ENCODE measurements around the gene CDC14A.
"Not testable (repeated sequence)": the region's sequence is repeated elsewhere in the genome, so short reads cannot be mapped to it uniquely, and the experiment has no call there.

CDC14A gene

DNA sequence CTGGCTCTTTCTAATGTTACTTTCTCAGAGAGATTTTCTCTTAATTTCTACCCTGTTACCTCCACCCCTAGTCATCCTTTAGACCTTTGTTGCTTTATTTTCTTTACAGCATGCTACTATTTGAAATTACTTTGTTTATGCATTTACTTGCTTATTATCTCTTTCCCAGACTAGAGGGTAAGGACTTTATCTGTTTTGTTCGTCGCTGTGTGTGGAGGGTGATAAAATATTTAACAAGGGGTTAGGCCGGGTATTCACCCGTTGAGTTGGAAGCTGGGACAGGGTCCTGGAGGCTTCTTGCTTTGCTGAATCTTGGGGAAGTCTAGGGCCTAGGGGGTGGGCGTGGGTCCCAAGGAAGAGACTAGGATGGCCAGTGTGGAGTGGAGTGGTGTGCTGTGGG is 43.6 kb downstream of the CDC14A start:
- DNase-seq, result no peak
- intact Hi-C loops (cut with DNase I), result no loop called here

DNA sequence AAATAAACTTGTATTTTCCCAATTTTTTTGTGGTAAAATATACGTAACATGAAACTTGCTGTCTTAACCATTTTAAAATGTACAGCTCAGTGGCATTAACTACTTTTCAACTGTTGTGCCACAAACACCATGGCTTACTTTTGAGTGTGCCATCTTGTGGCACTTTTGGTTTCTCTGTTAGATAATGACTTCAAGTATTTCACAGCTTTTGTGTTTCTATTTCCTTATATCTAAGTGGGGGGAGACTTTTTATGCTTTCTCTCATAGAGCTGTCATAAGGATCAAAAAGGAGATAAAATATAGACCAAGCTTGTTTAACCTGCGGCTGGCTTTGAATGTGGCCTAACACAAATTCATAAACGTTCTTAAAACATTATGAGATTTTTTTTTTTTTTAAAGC is 44.3 kb downstream of the CDC14A start:
- intact Hi-C loops (cut with DNase I), result no loop called here
- no peak for DNase-seq

DNA sequence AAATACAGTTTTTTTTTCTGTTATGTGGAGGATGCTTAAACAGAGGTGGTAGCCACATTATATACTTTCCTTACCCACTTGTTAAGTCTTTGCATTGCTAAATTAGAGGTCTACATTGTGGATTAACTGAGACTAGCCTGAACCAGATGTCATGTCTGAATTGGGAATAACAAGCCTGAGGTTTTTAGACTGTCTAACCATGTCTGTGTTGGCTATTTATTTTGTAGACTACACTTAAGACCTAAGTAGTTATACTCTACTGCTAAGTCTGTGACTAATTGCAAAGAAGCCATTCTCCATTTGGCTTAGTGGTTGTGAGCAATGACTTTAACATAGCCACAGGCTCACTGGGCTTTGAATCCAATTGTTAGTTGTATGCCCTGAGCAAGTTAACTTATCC is 45.4 kb downstream of the CDC14A start:
- intact Hi-C loops (cut with DNase I), result no loop called here
- no peak for DNase-seq

DNA sequence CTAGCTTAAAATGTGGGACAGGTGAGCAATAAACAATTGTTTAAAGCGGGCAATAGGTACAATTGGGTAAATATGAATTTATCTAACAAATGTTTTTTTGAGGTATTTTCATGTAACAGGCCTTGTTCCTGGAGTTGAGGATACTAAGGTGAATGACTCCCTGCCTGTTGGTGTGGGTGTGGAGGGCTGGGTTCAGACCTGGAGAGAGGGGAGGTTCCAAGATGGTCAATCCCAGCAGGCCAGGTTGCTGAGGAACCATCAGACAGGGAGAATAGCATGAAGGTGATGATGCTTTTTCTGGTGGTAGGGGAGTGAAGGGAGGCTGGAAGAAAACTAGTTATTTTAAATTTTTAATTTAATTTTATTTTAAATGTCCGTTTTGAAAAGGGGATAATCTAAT is 46.3 kb downstream of the CDC14A start:
- intact Hi-C loops (cut with DNase I), result no loop called here
- no peak for DNase-seq

DNA sequence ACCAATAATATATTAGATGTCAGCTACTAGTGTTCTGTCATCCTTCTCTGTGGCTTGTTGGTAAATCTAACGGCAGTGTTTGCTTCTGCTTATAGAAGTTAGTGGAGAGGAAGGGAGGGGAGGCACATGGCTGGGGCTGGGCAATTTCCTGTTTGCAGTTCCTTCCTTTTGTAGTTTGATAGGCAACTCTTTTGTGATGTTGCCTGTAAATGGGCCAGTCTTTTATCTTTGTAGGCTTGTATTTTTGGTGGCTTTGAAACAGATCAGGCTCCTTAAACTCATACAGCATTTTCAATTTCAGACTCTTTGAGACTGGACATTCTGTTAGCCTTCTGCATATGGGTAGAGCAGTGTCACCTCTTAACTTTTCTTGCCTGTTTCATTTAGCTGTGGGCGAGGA is 48.1 kb downstream of the CDC14A start:
- peak in 3 of 10 donors; percentile 10 to 83 (median 31) for DNase-seq
- intact Hi-C loops (cut with DNase I), result no loop called here

DNA sequence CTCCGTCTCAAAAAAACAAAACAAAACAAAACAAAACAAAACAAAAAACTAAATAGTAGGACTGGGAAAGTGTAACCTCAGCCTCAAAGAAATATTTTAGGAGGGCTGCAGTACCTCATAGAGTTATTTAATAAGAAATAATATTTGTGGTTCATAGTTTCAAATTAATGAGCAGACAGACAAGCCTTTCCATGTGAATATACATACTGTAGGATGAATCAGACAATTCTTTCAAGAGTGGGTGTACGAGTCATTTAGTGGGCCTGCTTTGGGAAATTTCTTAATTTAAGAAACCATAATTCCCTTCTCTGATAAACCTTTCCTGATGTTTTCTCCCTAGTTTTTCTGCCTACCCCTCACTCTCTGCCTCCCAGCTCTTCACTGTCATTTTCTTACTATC is 52.5 kb downstream of the CDC14A start:
- DNase-seq, result no peak
- intact Hi-C loops (cut with DNase I), result no loop called here

DNA sequence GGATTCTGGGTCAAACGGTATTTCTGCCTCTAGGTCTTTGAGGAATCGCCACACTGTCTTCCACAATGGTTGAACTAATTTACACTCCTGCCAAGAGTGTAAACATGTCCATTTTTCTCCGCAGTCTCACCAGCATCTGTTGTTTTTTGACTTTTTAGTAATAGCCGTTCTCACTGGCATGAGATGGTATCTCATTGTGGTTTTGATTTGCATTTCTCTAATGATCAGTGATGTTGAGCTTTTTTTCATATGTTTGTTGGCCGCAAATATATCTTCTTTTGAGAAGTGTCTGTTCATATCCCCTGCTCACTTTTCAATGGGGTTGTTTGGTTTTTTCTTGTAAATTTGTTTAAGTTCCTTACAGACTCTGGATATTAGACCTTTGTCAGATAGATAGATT is 53.6 kb downstream of the CDC14A start:
- DNase-seq; intact Hi-C loops (cut with DNase I): not testable (repeated sequence)

DNA sequence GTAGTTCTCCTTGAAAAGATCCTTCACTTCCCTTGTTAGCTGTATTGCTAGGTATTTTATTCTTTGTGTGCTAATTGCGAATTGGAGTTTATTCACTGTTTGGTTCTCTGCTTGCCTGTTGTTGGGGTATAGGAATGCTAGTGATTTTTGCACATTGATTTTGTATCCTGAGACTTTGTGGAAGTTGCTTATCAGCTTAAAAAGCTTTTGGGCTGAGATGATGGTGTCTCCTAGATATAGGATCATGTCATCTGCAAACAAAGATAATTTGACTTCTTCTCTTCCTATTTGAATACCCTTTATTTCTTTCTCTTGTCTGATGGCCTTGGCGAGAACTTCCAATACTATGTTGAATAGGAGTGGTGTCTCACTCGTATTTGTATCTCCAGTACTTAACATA is 55.1 kb downstream of the CDC14A start:
- intact Hi-C loops (cut with DNase I); DNase-seq: not testable (repeated sequence)

DNA sequence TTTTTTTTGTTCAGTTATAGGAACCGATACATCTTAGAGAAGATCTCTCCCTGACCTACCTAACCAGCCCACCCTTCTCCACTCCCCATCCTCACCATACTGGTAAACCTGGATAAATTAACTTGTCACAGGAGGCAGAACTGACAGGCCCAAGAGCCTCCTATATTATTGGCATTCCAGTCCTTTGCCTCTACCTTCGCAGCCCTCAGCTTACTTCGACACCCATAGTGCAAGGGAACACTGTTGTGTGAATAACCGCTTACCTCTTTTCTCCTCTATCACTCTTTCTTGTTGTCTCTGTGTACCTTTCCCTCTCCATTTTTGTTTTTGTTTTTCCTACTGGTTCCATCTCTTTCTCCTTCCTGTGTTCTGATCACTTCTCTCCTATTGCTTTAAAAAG is 58.7 kb downstream of the CDC14A start:
- DNase-seq, result no peak
- intact Hi-C loops (cut with DNase I), result no loop called here

DNA sequence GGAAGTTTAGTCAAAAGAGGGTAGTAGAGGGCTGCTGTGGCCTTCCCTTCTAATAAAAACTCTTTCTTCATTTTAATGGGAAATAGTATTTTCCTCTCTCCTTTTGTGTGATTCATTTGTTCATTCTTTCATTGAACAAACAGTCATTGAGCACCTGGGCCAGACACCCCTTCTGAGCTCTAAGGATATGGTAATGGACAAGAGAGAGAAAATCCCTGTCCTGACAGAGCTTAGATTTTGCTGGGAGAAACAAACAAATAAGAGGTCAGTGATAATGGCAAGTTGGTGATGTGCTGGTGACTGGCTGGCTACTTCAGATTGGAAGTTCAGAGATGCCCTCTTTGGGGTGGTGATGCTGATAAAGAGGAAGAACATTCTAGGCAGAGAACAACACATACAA is 59.3 kb downstream of the CDC14A start:
- no peak for DNase-seq
- intact Hi-C loops (cut with DNase I), result no loop called here

DNA sequence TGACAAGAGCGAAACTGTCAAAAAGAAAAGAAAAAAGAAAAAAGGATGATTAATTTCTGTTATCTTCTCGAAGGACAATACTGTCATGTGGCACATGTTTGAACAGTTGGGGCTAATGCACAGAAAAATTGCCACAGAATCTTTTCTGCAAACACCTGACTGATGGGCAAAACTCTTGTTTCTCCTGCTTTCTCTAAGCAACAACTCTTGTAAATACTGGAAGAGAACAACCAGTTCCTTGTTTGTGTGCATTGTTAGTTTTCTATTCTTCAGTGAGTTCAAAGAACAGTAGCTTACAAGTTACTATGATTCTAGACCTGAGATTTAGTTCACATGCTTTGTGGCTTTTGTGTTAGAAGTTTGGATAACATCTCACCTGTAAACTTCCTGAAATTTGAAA is 60.7 kb downstream of the CDC14A start:
- DNase-seq, result no peak
- intact Hi-C loops (cut with DNase I), result no loop called here

DNA sequence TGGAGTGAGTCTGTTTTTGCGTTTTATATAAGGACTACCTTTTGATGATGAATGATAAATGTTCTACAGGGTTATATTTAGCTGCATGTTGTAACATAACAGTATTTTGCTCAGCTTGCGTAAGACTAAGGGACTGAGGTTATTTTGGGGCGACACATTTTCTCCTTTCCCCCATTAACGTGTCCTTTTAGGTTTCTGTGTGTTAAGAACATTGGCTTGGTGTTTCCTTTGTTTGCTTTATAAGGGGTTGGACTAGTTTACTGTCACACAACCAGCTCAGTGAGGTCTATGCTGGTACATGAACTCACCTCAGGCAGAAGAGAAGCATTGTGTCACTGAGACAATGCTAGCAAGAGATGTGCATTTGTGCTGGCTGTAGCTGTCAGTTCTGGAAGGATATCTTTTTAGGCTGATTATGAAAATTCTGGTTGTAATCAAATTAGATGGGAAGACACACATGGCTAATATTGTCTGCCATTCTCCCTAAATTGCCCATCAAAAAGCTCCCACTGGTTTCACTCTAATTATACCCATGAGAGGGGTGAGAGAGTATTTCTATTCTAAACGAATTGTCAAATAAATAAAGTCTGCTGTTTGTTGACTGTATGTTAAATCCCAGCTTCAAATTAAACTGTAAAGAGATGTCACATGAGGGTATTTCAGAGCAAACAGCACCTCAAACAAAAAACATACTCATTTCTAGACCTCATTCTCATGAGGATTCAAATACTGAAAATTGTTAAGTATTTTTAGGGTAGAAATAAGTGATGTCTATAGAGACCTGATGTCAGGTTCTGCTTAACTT is 62.6 kb downstream of the CDC14A start:
- intact Hi-C loops (cut with DNase I), result no loop called here
- no peak for DNase-seq

DNA sequence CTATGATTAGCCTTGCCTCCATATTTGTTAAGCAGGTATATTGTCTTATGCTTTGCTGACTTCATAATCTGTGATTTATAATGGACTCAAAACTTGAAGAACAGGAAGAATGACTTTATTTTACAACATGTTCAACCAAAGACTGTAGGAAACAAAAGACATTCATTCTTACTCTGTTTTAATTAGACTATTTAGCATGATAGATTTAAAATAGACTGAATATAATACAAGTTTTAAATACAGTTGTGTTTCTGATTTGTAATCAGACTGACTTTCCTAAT is 63.1 kb downstream of the CDC14A start:
- intact Hi-C loops (cut with DNase I), result no loop called here
- no peak for DNase-seq

DNA sequence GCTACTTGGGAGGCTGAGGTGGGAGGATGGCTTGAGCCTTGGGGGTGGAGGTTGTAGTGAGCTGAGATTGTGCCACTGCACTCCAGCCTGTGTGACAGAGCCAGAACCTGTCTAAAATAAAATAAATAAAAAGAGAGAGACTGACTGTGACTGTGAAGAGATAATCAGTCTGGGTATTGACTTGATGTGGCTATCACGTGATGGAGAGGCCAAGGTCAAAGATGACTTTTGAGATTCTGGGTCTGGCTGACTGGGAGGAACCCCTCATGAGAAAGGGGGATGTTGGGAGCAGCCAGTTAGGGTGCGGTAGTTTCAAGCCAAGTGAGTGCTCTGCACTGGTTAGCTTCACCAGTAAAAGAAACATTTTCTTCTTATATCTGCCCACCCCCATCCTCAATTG is 66.8 kb downstream of the CDC14A start:
- DNase-seq, result no peak
- intact Hi-C loops (cut with DNase I), result no loop called here

DNA sequence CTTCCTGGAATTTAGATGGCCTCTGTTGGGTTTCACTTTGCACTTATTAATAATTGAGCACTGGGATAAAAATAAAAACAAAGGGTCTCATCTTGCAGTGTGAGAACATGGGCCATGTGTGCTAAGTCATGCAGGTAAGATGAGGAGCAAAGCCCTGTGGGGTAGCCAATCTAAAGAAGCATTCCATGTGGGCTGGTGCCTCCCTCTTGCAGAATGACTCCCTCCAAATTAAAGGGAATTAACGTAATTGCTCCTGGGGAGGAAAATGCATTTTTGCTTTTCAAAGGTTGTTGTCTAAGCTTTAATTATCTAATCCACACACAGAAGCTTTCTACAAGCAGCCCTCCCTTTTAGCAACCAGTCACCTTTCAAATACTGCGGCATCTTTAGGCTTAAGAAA is 69.8 kb downstream of the CDC14A start:
- intact Hi-C loops (cut with DNase I), result no loop called here
- no peak for DNase-seq

DNA sequence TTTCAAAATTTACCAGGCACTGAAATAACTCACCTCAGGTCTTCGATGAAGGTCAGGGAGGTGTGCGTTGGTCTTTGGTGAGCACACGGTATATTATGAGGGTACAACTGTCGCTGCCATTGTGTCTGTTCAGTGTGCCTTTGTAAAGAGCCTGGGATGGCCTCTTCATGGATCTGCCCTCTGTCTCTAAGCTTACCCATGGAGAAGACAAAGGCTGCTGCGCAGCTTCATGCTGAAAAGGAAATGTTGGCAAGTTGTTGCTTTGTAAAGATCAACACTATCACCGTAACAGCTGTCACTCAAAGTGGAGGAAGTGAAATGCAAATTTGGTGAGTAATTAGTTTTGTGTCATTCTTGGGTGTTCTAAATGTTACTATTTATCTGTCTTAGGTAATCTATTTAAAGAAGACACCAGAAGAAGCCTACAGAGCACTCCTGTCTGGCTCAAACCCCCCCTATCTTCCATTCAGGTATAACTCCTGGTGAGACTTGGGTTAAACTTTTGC is 71.6 kb downstream of the CDC14A start:
- DNase-seq, result no peak
- intact Hi-C loops (cut with DNase I), result no loop called here

DNA sequence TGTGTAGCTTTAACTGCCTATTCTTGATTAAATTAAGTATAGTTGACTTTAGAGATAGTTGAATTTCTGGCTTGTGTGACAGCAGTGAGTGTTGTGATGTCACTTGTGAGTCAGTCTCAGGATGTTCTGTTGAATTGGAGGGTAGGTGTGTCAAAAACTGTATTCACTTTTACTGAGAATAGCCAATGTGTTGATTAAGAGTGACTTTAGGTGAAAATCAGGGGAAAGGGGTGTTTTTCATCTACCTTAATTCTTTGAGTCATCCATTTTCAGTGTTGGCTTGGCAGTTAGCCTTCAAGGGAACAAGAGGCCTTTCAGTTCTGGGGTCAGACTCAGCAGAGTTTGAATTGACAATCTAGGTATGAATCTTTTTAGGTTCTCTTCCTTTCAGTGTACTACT is 75.9 kb downstream of the CDC14A start:
- intact Hi-C loops (cut with DNase I), result no loop called here
- no peak for DNase-seq

DNA sequence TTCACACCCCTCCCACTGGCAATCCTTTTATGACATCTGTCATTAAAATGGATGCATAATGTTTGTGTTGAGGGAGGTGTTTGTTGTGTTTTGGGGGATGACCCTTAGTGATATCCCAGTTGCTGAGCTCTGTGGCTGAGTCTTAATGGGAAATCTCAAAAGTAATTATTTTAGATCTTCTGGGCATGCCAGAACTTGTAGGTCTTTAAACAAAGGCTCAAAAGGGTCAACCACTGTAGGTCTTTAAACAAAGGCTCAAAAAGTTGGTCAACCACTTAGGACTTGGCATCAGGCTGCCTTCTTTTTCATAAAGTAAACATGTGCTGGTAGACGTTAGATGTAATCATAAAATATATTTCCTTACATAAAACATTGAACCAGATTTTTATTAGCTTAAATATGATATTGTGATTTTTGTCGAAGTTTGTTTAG is 78.0 kb downstream of the CDC14A start:
- no peak for DNase-seq
- intact Hi-C loops (cut with DNase I), result no loop called here

DNA sequence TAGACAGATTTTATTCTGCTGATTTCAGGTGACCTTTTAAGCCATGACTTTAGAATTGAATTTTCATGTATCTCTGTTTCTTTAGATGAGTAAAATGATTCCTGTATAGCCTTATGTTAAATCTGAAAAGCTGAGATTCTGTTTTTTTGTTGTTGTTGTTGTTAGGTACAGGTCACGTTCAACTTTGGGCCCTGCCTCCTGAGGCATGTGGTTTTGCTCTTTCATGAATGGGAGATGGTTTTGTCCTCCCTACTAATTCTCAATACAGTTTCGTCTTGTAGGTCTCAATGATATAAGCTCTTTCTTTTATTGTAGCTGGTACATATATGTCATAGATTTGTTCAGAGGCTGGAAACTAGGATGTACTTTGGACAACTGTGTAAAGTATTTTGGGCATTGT is 79.6 kb downstream of the CDC14A start:
- intact Hi-C loops (cut with DNase I), result no loop called here
- DNase-seq, result no peak

DNA sequence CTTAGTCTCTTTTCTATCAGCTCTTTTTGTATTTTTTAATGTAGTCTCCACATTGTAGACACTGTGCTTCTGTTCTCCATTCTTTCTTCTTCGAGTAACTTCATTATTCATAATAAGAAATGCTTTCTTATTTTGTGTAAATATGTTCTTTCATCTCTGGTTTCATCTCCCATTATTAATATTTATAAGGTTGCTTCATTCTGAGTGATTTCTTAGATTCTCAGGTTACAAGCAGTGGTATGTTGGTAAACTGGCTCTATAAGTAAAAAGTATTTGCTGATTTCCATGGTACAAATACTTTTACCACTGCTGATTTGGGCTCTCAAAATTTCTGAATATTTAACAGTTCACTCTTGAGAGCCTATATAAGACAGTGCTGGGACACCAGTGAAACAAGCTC is 81.3 kb downstream of the CDC14A start:
- intact Hi-C loops (cut with DNase I), result no loop called here
- DNase-seq, result no peak

DNA sequence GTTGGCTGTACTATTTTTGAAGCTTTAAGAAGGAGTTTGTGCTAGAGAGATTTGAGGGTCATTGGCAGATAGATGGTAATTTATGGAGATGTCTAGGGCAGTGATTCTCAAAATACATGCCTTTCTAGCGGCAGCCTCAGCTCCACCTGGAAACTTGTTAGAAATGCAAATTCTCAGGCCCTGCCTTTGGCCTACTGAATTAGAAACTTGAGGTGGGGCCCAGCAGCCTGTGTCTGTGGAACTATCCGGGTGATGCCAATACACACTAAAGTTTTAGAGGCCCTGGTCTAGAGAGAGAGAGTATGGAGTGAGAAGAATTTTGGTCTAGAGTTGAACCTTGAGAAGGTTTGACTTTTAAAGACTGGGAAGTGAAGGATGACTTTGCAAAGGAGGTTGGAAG is 82.5 kb downstream of the CDC14A start:
- no peak for DNase-seq
- intact Hi-C loops (cut with DNase I), result no loop called here

DNA sequence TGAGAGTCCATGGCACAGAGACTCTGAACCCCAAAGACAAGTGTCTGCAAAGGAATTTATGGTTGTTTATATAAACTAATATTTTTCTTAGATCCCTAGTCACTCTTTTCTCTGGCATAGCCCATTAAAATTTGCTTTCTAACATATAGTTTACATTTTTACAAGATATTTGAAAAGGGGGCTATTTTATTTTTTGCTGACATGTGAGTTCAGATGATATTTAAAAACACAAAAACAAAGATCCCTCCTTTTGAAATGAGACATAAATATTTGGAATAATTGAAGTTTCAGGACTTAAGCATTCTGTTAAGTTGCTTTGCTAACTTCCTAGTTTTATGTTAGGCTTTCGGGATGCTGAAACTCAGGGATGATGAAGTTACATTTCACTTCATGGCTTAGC is 86.1 kb downstream of the CDC14A start:
- intact Hi-C loops (cut with DNase I), result no loop called here
- no peak for DNase-seq

DNA sequence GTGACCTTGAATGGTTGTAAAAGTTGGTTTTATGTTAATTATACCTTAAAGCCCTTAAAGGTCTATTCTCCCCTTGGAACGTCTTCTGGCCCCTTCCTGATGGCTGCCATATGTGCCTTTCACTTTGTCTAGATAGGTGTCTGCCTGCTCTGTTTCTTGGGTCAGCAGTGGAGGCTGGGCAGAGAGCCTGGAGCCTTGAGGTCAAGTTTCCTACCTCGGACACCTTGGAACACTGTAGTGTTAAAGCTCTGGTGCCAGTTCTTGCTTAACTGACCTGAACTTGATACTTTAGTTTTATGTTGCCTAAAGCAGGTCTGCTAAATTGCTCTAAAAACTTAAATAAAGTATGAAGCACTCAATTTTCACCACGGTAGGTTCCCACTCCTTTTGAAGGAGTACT is 86.5 kb downstream of the CDC14A start:
- intact Hi-C loops (cut with DNase I), result no loop called here
- no peak for DNase-seq
